Activated B cell treated with CpG ODN at 0.5 μM for 24 hours (primary cell): ENCODE results near the gene RNF166. TPM values are rescaled to one million over a fixed set of nuclear protein-coding genes. Genes with fewer than 3 reads are reported as not detected.

Experiments
- ATAC-seq: fragments of 200-7000 bp; cut with Tn5 transposase; one replicate; pipeline ENCODE4 v1.10.0; 2021; ENCODE audit warnings: low read depth, mild to moderate bottlenecking, moderate library complexity
- CTCF ChIA-PET: fragments of 350-600 bp; sonication (Branson Sonifier 250); formaldehyde crosslinking; loops from one replicate; lab custom pipeline; 2021; ENCODE audit warnings: antibody characterized with exemption; lab: Charles Lee
- POLR2A ChIA-PET: fragments of 350-600 bp; sonication (Branson Sonifier 250); formaldehyde crosslinking; loops from one replicate; lab custom pipeline; 2021; ENCODE audit warnings: antibody characterized with exemption; lab: Charles Lee
- DNase-seq: peaks from one replicate; pipeline ENCODE4 v3.0.0; 2022
- H3K27ac Mint-ChIP-seq: one replicate; pipeline ENCODE4 v1.8.0; 2020; ENCODE audit warnings: mixed read lengths
- H3K27me3 Mint-ChIP-seq: one replicate; pipeline ENCODE4 v1.8.0; 2021; ENCODE audit warnings: mixed read lengths
- H3K36me3 Mint-ChIP-seq: one replicate; pipeline ENCODE4 v1.8.0; 2021; ENCODE audit warnings: low read depth, mixed read lengths
- H3K4me1 Mint-ChIP-seq: one replicate; pipeline ENCODE4 v1.8.0; 2021; ENCODE audit warnings: mixed read lengths
- H3K4me3 Mint-ChIP-seq: one replicate; pipeline ENCODE4 v1.8.0; 2020; ENCODE audit warnings: mild to moderate bottlenecking, mixed read lengths
- H3K9me3 Mint-ChIP-seq: one replicate; pipeline ENCODE4 v1.8.0; 2020; ENCODE audit warnings: mixed read lengths
- CTCF ChIP-seq: fragments of 200-600 bp; IDR thresholded peaks from one replicate; pipeline ENCODE4 v1.8.0; 2022; ENCODE audit warnings: antibody characterized with exemption, mild to moderate bottlenecking
- intact Hi-C: fragments of 100-400 bp; cut with micrococcal nuclease; formaldehyde crosslinking; loops from one replicate; pipeline ENCODE4 v1.15.1; 2024
- total RNA-seq: library from RNA; stranded (reverse); gene quantifications from 2 replicates; pipeline ENCODE4 v1.2.3, GENCODE V29; 2022

The RNF166 gene
- total RNA-seq, 1 donor from 2014 or later: 45.3 TPM

DNA sequence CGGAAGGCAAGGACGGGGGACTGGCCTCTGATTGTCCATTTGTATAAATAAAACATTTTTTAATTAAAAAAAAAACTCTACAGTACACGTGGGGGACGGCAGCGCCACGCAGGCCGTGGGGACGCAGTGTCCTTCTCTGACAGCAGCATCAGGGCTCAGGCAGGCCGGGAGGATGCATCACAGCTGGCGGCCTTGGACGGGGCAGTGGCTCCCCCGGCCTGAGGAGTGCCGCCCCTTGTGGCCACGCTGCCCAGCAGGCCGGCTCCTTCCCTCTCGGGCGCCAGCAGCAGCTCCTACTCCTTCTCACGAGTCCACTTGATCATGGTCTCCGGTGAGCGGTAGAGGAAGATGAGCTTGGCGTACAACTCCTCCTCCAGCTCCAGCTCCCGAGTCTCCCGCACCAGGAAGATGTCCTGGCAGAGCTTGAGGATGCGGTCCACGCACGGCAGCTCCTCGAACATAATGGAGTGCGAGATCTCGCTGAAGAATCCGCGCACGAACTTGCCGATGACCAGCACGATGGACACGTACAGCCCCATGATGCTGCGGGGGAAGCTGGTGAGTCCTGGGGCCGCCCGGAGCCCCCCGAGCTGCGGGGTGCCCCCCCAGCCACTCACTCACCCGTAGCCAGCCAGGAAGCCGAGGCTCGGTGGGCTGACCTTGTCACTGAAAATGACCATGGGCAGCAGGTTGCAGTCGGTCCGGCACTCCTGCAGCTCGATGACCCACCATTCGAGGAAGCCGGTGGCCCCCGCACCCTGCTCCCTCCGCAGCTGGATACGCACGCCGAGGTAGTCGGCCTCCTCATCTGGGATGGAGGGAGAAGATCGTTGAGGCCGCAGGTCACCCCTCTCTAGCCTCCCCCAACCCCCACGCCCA is 9.3 kb upstream of the RNF166 start:
- Mint-ChIP-seq H3K4me3 (no peak overlapping the region), H3K27me3 (no peaks in the 10 kb centered on the region), H3K36me3 (peaks cover 50% of the 10 kb centered on the region), H3K4me1 (no peaks in the 10 kb centered on the region), H3K27ac (no peak overlapping the region), H3K9me3 (no peaks in the 10 kb centered on the region)
- TF ChIP-seq CTCF: no peak
- ATAC-seq: no peak
- intact Hi-C loops: no loop called here
- no peak for DNase-seq
- ChIA-PET CTCF (no interaction called here), POLR2A (interaction anchor here (0.5 kb wide), 1 partner anchor 7 kb away, joined by 3 read pairs; no protein-coding TSS in a partner anchor)

- H3K36me3 Mint-ChIP-seq: peaks cover 46% of the 10 kb centered on the region
- no peaks in the 10 kb centered on the region for H3K4me1 Mint-ChIP-seq
- intact Hi-C loops: no loop called here
- no peak for ATAC-seq
- H3K27ac Mint-ChIP-seq: no peak overlapping the region
- no peaks in the 10 kb centered on the region for H3K27me3 Mint-ChIP-seq
- TF ChIP-seq CTCF: no peak
- ChIA-PET CTCF (no interaction called here), POLR2A (interaction anchor here (0.5 kb wide), 2 partner anchors 8 to 23 kb away, joined by 3 read pairs; no protein-coding TSS in a partner anchor)
- DNase-seq: no peak
- no peaks in the 10 kb centered on the region for H3K9me3 Mint-ChIP-seq
- H3K4me3 Mint-ChIP-seq: no peak overlapping the region
These were observed 8.5 kb upstream of the RNF166 start for GRCh38 chr16:88714420-88715302.

GRCh38 chr16:88713568-88714419 is 7.6 kb upstream of the RNF166 start:
- intact Hi-C loops: no loop called here
- no peak overlapping the region for H3K4me3 Mint-ChIP-seq
- no peak overlapping the region for H3K27ac Mint-ChIP-seq
- DNase-seq (no peak), ATAC-seq (no peak)
- H3K4me1 Mint-ChIP-seq: no peaks in the 10 kb centered on the region
- no peaks in the 10 kb centered on the region for H3K9me3 Mint-ChIP-seq
- H3K36me3 Mint-ChIP-seq: peaks cover 39% of the 10 kb centered on the region
- ChIA-PET POLR2A (interaction anchor here (0.5 kb wide), 1 partner anchor 22 kb away, joined by 3 read pairs; no protein-coding TSS in a partner anchor), CTCF (no interaction called here)
- no peaks in the 10 kb centered on the region for H3K27me3 Mint-ChIP-seq
- TF ChIP-seq CTCF: no peak

DNA sequence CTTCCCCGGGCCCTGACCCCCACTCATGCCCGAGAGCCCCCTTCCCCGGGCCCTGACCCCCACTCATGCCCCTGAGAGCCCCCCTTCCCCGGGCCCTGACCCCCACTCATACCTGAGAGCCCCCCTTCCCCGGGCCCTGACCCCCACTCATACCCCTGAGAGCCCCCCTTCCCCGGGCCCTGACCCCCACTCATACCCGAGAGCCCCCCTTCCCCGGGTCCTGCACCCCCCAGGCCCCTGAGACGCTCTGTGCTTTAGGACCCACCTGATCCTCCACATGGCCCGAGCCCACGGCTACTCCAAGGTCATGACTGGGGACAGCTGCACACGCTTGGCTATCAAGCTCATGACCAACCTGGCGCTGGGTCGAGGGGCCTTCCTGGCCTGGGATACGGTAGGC is 6.8 kb upstream of the RNF166 start:
- Mint-ChIP-seq H3K27me3 (no peaks in the 10 kb centered on the region), H3K9me3 (no peaks in the 10 kb centered on the region), H3K27ac (no peak overlapping the region), H3K36me3 (peaks cover 33% of the 10 kb centered on the region), H3K4me3 (no peak overlapping the region), H3K4me1 (no peaks in the 10 kb centered on the region)
- DNase-seq (no peak), ATAC-seq (no peak)
- TF ChIP-seq CTCF: no peak
- intact Hi-C loops: no loop called here
- POLR2A ChIA-PET: interaction anchor here (0.8 kb wide), 1 partner anchor 62 kb away, joined by 3 read pairs; no protein-coding TSS in a partner anchor
- CTCF ChIA-PET: no interaction called here
